NCI-H69 (cell line): ENCODE results near the gene PLEKHM3.

ENCODE experiments used
- DNase-seq: peaks from one replicate; lab custom pipeline; 2025; lab: John Stamatoyannopoulos, UW

Gene PLEKHM3

DNA sequence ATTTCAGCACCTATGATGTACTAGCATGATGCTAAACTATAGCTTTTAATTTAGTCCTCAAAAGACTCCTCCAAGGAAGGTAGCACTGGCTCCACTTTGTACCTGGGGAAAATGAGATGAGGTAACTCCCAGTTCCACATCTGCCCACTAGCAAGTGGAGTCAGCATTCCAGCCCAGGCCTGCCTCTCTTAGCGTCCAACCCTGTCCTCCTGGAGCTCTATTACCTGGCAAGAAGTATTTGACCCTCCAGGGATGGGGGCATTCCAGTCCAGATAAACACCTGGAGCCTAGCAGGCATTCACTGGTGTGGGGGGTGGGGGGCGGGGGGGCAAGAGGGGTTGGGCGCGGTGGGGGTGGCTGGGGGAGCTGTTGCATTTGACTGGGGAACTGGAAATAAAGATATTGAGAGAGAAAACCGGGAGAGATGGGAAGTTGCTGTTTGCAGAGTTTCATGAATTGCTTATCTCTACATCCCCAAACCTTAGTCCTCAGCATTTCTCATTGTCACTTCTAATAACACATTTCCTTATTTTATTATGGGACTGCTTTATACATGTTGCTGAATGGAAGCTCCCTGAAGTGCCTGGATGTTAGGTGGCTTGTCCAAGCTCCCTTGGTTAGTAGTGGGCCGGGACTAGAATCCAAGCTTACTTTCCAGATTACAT, 233.6 kb downstream of the PLEKHM3 start:
- peak; percentile 66 for DNase-seq

DNA sequence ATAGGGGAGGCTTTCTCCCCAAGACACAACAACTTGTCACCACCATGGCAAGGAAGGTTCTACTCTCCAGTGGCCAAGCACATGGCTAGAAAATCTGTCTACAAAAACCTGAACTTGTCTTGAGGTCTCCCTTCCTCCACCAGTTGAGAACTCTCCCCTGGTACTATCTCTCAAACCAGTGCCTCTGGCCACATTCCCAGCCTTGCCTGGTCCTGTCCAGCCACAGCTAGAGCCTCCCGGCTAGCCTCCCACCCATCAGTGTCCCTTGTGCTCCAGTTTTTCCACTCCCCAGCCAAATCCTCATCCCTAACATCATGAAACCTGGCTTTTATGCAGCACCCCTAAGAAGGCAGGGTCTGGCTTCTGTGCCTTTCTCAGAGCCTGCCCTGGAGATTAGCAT, 234.4 kb downstream of the PLEKHM3 start:
- DNase-seq: no peak

DNA sequence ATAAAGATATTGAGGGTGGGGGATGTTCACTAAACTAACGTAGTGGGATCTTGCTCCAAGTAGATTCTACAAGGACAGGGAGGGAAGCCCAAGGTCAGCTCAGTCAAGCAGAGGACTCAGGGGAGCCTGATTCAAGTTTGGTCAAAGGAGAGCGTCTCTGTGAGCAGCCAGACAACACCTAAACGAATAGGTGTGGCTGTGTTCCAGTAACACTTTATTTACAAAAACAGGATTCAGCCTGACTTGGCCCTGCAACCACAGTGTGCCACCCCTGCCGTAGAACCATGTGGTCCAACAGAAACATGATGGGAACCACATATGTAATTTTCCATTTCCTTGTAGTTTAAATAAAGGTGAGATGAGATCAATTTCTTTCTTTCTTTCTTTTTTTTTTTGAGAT, 237.5 kb downstream of the PLEKHM3 start:
- no peak for DNase-seq

DNA sequence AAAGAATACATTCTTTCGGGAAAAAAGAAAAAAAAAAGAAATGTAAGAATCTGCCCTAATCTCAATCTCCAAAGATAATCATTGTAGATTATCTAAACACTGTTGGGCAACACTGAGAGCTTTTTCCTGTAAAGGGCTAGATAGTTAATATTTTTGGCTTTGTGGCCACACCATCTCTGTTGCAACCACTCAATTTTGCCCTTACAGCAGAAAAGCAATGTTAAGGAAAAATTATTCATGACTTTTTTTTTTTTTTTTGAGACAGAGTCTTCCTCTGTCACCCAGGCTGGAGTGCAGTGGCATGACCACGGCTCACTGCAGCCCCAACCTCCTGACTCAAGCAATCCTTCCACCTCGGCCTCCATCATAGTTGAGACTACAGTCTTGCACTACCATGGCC, 238.3 kb downstream of the PLEKHM3 start:
- no peak for DNase-seq

DNA sequence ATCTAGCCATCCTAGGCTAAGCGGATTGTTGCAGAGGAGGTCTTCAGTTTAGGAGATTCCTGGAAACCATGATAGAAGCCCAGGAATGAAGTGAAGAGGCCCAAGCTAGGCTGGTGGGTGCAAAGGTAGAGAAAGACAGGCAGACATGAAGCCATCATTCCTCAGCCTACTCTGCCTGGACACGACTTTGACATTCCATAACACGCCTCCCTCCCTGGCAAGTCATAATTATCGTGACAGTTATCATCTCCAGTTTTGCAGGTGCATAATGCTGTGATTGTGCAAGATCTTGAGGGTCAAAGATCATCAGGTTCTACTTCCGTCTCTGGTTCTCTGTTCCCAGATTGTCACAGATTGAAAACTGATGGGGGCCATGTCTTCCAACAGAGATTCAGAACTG, 240.4 kb downstream of the PLEKHM3 start:
- DNase-seq: no peak

DNA sequence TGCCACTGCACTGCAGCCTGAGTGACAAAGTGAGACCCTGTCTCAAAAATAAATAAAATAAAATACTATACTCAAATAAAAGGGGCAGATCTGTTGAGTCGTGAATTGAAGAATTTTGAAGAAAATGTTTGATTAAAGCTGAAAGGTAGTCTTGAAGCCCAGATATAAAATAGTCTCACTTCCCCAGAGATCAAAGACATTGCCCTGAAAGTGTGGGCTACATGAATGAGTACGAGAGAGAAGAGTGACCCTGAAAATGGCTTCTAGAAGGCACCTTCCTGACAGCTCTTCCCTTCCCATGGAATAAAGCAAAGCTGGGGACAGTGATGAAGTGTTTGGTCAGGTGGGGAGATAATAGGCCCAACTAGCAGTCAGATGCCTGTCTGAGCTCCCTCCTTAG, 241.8 kb downstream of the PLEKHM3 start:
- no peak for DNase-seq

DNA sequence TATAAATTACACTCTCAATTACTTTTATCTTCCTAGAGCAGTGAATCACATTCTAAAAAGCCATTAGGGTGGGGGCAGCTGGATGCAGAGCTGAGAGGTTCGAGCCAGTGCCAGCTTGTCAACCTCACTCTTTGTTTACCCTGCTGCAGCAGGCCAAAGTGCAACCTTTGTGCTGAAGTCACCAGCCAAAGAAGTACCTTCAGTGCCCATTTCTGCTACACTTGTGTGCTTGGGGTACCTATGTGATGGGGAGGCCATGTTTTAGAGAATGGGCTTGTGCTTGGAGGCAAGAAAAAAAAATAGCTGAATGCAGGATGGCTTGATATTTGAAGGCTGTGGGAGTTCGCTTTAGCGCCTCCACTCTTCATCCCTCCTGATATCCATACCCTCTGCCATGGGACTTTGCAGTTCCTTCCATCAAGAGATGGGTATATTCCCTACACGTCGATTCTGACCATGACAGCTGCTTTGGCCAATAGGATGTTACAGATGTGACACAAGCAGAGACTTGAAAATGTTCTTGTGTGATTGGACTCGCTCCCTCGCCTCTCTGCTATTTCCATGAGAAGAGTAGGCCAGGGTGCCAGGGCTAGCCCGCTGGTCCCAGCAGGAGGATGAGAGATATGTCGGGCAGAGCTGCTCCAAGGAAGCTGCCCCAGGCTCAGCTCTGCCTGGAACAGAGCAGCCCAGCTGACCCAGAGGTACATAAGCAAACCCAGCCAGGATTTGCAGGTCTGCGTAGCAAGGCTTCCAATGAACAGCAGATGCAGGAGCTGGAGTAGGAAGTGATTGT, 242.9 kb downstream of the PLEKHM3 start:
- peak; percentile 80 for DNase-seq

DNA sequence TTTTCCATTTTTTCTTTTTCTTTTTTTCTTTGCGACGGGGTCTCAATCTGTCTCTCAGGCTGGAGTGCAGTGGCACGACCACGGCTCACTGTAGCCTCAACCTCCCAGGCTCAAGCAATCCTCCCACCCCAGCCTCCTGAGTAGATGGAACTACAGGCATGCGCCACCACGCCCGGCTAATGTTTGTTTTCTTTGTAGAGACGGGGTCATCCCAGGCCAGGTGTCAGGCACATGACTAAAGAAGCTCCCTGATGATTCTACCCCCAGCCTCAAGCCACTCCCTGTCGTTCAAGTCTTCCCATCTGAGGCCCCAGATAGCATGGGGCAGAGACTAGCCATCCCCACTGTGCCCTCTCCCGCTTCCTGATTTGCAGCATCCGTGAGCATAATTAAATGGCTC, 245.8 kb downstream of the PLEKHM3 start:
- peak; percentile 8 for DNase-seq

DNA sequence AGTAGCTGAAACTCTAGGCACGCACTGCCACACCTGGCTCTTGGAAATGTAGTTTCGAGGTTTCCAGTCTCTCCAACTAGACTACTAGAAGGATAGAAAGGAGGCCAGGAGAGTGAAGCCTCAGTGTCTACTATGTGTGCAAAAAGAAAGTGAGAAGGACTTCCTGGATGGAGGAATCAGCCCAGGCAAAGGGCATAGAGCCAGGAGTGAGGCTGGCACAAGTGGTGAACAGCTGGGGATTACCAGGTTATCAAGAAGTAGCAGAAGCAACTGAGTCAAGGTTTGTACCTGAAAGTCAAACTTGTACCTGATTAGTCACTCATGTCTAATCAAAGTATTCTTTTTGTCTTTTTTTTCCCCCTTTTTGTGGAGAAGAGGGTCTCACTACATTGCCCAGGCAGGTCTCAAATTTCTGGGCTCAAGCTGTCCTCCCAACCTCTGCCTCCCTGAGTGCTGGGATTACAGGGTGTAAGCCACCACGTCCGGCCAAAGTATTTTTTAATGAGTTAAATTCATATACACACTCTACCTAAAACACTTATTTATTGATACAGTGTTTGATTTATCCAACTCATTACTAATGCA, 246.9 kb downstream of the PLEKHM3 start:
- no peak for DNase-seq

DNA sequence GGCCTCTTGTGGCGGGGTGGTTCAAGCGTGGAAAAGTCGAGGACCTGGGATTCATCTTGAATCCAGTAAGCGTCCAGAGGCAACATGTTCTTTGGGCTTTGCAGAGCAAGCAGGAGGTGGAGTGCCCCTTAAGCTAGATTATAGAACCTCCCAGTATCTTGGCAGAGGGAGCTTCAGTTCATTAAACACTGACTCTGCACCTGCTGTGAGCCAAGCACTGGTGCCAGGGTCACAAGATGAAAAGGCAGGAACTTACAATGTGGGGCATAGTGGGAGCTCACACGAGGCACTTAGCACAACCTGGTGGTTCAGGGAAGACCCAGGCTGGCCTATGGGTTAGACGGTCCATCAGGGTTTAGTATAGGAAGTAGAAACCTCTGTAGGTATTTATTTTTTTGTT, 248.2 kb downstream of the PLEKHM3 start:
- peak; percentile 69 for DNase-seq

DNA sequence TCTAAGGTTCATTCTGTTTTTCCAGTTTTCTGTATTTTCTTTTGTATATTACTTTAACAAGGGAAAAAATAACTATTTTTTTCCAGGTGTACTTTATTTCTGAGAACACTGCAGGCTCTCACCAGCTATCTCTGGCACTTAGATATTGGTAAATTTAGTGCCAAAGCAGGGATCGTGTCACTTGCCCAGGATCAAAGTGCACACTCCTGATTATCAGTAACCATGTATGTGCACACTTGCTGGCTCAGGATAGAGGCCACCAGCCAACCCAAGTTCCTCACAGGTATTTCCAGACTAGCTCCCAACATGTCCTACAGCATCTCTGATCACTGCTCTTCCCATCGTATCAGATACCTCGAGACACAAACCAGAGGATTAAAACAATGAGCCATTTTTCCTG, 249.9 kb downstream of the PLEKHM3 start:
- no peak for DNase-seq

DNA sequence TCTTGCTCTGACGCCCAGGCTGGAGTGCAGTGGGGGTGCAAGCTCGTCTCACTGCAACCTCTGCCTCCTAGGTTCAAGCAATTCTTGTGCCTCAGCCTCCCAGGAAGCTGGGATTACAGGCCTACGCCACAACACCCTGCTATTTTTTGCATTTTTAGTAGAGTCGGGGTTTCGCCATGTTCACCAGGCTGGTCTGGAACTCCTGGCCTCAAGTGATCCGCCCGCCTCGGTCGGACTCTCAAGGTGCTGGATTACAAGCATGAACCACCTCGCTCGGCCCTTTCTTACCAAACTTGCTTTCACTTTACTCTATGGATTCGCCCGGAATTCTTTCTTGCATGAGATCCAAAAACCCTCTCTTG, 252.5 kb downstream of the PLEKHM3 start:
- no peak for DNase-seq

DNA sequence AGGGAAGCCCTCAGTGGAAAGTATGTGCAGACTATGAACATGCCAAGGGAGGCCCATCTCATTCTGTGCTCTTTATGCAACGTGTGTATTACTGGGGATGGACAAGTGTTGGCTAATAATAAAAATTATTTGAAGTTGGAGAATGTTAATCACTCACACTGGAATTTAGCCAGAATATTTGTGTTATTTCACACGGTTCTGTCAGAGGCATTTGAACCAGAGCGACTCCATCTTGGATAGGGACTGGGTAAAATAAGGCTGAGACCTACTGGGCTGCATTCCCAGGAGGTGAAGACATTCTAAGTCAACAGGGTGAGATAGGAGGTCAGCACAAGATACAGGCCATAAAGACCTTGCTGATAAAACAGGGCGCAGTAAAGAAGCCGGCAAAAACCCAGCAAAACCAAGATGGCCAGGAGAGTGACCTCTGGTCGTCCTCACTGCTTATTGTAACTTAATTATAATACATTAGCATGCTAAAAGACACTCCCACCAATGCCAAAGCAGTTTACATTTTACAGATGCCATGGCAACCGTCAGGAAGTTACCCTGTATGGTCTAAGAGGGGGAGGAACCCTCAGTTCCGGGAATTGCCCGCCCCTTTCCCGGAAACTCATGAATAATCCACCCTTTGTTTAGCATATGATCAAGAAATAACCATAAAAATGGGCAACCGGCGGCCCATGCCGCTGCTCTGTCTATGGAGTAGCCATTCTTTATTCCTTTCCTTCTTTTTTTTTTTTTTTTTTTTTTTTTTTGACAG, 253.1 kb downstream of the PLEKHM3 start:
- no peak for DNase-seq

DNA sequence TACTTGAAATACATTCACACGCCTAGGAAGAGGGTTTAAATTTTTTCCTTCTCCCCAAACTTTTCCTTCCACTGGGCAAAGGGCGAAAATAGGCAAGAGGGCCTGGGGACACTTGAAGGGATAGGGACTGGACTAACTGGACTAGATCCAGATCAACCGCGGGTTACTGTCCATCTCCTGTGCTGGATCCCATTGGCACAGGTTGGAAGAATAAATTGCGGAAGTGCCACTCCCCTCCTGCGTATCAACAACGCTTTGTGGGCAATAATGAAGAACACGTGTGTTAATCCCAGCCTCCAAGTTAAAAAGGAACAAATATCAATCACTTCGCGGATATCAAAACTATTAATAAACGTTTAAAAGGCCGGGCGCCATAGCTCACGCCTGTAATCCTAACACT, 253.9 kb downstream of the PLEKHM3 start:
- no peak for DNase-seq
